NCI-H2029 treated with DMSO at 0.1 percent for 48 hours (cell line): ENCODE measurements around the gene FABP1.

Experiments
- DNase-seq: peaks from one replicate; lab custom pipeline; 2025; lab: John Stamatoyannopoulos, UW

The FABP1 gene

GRCh38 chr2:88081924-88082608 lies 45.8 kb downstream of the FABP1 start:
- no peak for DNase-seq

GRCh38 chr2:88080545-88080944 lies 47.3 kb downstream of the FABP1 start:
- DNase-seq: no peak

- no peak for DNase-seq
Measured at GRCh38 chr2:88078643-88079172, 49.2 kb downstream of the FABP1 start.

- no peak for DNase-seq
Measured at GRCh38 chr2:88077080-88077479, 50.8 kb downstream of the FABP1 start.

- no peak for DNase-seq
Measured at GRCh38 chr2:88074854-88075292, 53.0 kb downstream of the FABP1 start.

- DNase-seq: no peak
Measured at GRCh38 chr2:88074150-88074549, 53.7 kb downstream of the FABP1 start.
